IMR-90 (cell line): ENCODE data around the gene MINDY3. TPM values are rescaled to one million over a fixed set of nuclear protein-coding genes. Genes with fewer than 3 reads are reported as not detected.

Experiments used
- ATAC-seq: fragments of 200-7000 bp; cut with Tn5 transposase; 2 replicates; pipeline ENCODE4 v1.9.1; 2020; ENCODE audit warnings: low read depth, mild to moderate bottlenecking, moderate library complexity
- BruUV-seq: library from RNA; stranded (reverse); fragments of 400-500 nt; replicated peaks from 2 replicates; lab custom pipeline; 2021; lab: Mats Ljungman, UMichigan
- CTCF ChIA-PET: fragments of 300-600 bp; formaldehyde crosslinking; extraction: SDS; loops from one replicate; lab custom pipeline; 2021; ENCODE audit warnings: antibody characterized with exemption; lab: Yijun Ruan, JAX
- POLR2A ChIA-PET: fragments of 300-600 bp; sonication (Branson Sonifier 250); formaldehyde crosslinking; loops from one replicate; lab custom pipeline; 2022; ENCODE audit warnings: antibody characterized with exemption; ENCODE audit not compliant: unreplicated experiment; lab: Charles Lee
- DNase-seq: peaks from one replicate; pipeline ENCODE4 v3.0.0; 2013
- H2AFZ ChIP-seq: replicated peaks from 2 replicates; pipeline ENCODE3; 2013; ENCODE audit warnings: low read length, mild to moderate bottlenecking; ENCODE audit not compliant: poor library complexity
- H2AK5ac ChIP-seq: 2 replicates; pipeline ENCODE4 v1.6.1; 2013; ENCODE audit warnings: low read depth, low read length, inconsistent platforms
- H2AK9ac ChIP-seq: replicated peaks from 2 replicates; pipeline ENCODE3; 2013; ENCODE audit warnings: mild to moderate bottlenecking, low read depth, low read length, moderate library complexity; ENCODE audit not compliant: poor library complexity
- H2BK120ac ChIP-seq: 2 replicates; pipeline ENCODE4 v1.6.1; 2013; ENCODE audit warnings: low read depth, low read length, inconsistent platforms
- H2BK15ac ChIP-seq: 3 replicates; pipeline ENCODE4 v1.6.1; 2013; ENCODE audit warnings: low read depth, low read length, inconsistent platforms
- H2BK20ac ChIP-seq: 2 replicates; pipeline ENCODE4 v1.6.1; 2013; ENCODE audit warnings: low read depth, mild to moderate bottlenecking, inconsistent platforms, low read length, moderate library complexity
- H2BK5ac ChIP-seq: 2 replicates; pipeline ENCODE4 v1.6.1; 2013; ENCODE audit warnings: mild to moderate bottlenecking, low read depth, low read length, inconsistent platforms; ENCODE audit not compliant: poor library complexity, severe bottlenecking
- H3K14ac ChIP-seq: replicated peaks from 2 replicates; pipeline ENCODE4 v1.6.1; 2013; ENCODE audit warnings: low read depth, low read length, inconsistent platforms
- H3K18ac ChIP-seq: 2 replicates; pipeline ENCODE4 v1.6.1; 2013; ENCODE audit warnings: low read depth, low read length, control low read depth
- H3K23ac ChIP-seq: 2 replicates; pipeline ENCODE4 v1.6.1; 2013; ENCODE audit warnings: low read depth, low read length, inconsistent platforms
- H3K27ac ChIP-seq: 2 replicates; pipeline ENCODE4 v1.5.1; 2013; ENCODE audit warnings: mild to moderate bottlenecking, control low read depth, low read length; ENCODE audit not compliant: insufficient read depth
- H3K27me3 ChIP-seq: 2 replicates; pipeline ENCODE4 v1.6.1; 2013; ENCODE audit warnings: low read length; ENCODE audit not compliant: control insufficient read depth, insufficient read depth
- H3K36me3 ChIP-seq: 2 replicates; pipeline ENCODE4 v1.6.1; 2013; ENCODE audit warnings: low read length, mixed read lengths; ENCODE audit not compliant: control insufficient read depth, insufficient read depth
- H3K4ac ChIP-seq: 2 replicates; pipeline ENCODE4 v1.6.1; 2013; ENCODE audit warnings: low read depth, low read length, inconsistent platforms
- H3K4me1 ChIP-seq: 2 replicates; pipeline ENCODE4 v1.6.1; 2013; ENCODE audit warnings: low read length, mixed read lengths; ENCODE audit not compliant: control insufficient read depth, insufficient read depth
- H3K4me2 ChIP-seq: 2 replicates; pipeline ENCODE4 v1.6.1; 2013; ENCODE audit warnings: low read depth, mild to moderate bottlenecking, control low read depth, low read length, moderate library complexity
- H3K4me3 ChIP-seq: 2 replicates; pipeline ENCODE4 v1.5.1; 2013; ENCODE audit warnings: low read depth, mild to moderate bottlenecking, control low read depth, low read length, moderate library complexity; ENCODE audit not compliant: insufficient read depth
- H3K56ac ChIP-seq: 2 replicates; pipeline ENCODE4 v1.6.1; 2013; ENCODE audit warnings: low read length, inconsistent platforms; ENCODE audit not compliant: insufficient read depth; ENCODE audit errors: extremely low read depth
- H3K79me1 ChIP-seq, 2 experiments: 2 replicates each; pipeline ENCODE4 v1.6.1; 2013; ENCODE audit warnings: low read length in 2 of 2, inconsistent platforms in 1 of 2, low read depth in 1 of 2
- H3K9ac ChIP-seq: 2 replicates; pipeline ENCODE4 v1.6.1; 2013; ENCODE audit warnings: low read depth, low read length, control low read depth
- H3K9me1 ChIP-seq: 2 replicates; pipeline ENCODE4 v1.6.1; 2013; ENCODE audit warnings: low read length, inconsistent platforms; ENCODE audit not compliant: insufficient read depth
- H3K9me3 ChIP-seq: 2 replicates; pipeline ENCODE4 v1.6.1; 2013; ENCODE audit warnings: low read length; ENCODE audit not compliant: control insufficient read depth, insufficient read depth
- H4K20me1 ChIP-seq: 2 replicates; pipeline ENCODE4 v1.6.1; 2013; ENCODE audit warnings: low read length, inconsistent platforms; ENCODE audit not compliant: insufficient read depth
- H4K5ac ChIP-seq: 2 replicates; pipeline ENCODE4 v1.6.1; 2013; ENCODE audit warnings: mild to moderate bottlenecking, low read depth, low read length, control low read depth
- H4K8ac ChIP-seq, 2 experiments: 2 replicates each; pipeline ENCODE4 v1.6.1; 2013; ENCODE audit warnings: low read depth in 2 of 2, low read length in 2 of 2, control low read depth in 1 of 2, inconsistent platforms in 1 of 2
- H4K91ac ChIP-seq: 2 replicates; pipeline ENCODE4 v1.6.1; 2013; ENCODE audit warnings: low read depth, low read length, inconsistent platforms; ENCODE audit not compliant: insufficient read depth
- ELK1 ChIP-seq: fragments of 150-350 bp; IDR thresholded peaks from 2 replicates; pipeline ENCODE4 v1.6.1; 2016; ENCODE audit warnings: low read depth, mild to moderate bottlenecking, low read length, moderate library complexity, borderline replicate concordance
- MAFK ChIP-seq: IDR thresholded peaks from 2 replicates; pipeline ENCODE4 v1.6.1; 2012; ENCODE audit warnings: low read depth, low read length, improper control_type of control experiment
- MAZ ChIP-seq: IDR thresholded peaks from 2 replicates; pipeline ENCODE4 v1.6.1; 2012; ENCODE audit warnings: low read depth, mild to moderate bottlenecking, low read length, improper control_type of control experiment, moderate library complexity, borderline replicate concordance
- NFE2L2 ChIP-seq: fragments of 150-350 bp; IDR thresholded peaks from 2 replicates; pipeline ENCODE4 v1.6.1; 2016; ENCODE audit warnings: low read depth, mild to moderate bottlenecking, low read length
- dilution Hi-C: fragments of 300-500 bp; cut with HindIII; formaldehyde crosslinking; loops from one replicate; pipeline ENCODE4 v1.14.3; 2018; ENCODE audit warnings: low sequenced_read_pairs; ENCODE audit not compliant: unreplicated experiment
- in situ Hi-C: fragments of 300-500 bp; cut with MboI; formaldehyde crosslinking; loops from 3 replicates; pipeline ENCODE4 v1.14.3; 2019; ENCODE audit warnings: low sequenced_read_pairs, inconsistent platforms, mixed read lengths
- intact Hi-C: fragments of 100-400 bp; cut with micrococcal nuclease; formaldehyde crosslinking; loops from 2 replicates; pipeline ENCODE4 v1.10.0; 2022
- polyA plus RNA-seq, 3 experiments: library from polyadenylated mRNA; depleted of rRNA; stranded (reverse); fragments of >200 nt; gene quantifications; 2 replicates each; pipeline ENCODE4 v1.2.3, GENCODE V29; 2012; ENCODE audit warnings: low replicate concordance in 1 of 3
- total RNA-seq: library from RNA; depleted of rRNA; stranded (reverse); fragments of >200 nt; gene quantifications from 2 replicates; pipeline ENCODE4 v1.2.3, GENCODE V29; 2012

The MINDY3 gene
- total and polyA plus RNA-seq, 2 of the 4 experiments (the other 2 are of a cell fraction), result 13.9 to 14.5 TPM

DNA sequence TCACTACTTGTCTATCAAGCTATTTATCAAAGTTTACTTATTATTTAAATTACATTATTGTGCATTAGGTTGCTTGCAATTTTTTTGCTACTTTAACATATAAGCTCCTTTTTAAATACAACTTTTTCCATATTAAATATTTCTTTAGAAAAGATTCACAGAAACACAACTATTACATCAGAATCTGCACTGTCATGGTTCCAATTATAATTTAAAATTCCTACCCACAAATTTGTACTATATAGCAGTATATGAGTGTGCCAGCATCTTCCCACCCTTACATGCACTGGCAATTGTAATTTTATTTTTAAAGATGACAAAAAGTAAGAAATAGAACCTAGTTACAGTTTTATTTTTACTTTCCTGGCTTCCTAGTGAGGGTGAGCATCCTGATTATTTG is 15.8 kb downstream of the MINDY3 start:
- POLR2A ChIA-PET, result no interaction called here
- H3K27me3 ChIP-seq, result no peaks in the 10 kb centered on the region
- H3K14ac ChIP-seq, result no peak overlapping the region
- H3K4me1 ChIP-seq, result no peaks in the 10 kb centered on the region
- no peak overlapping the region for H2BK20ac ChIP-seq
- no peak overlapping the region for H4K91ac ChIP-seq
- dilution Hi-C loops, result no loop called here
- ATAC-seq (no peak), DNase-seq (no peak)
- H3K4ac ChIP-seq, result no peak overlapping the region
- H3K27ac ChIP-seq, result no peak overlapping the region
- no peaks in the 10 kb centered on the region for H3K9me1 ChIP-seq
- BruUV-seq, result no TSS peak
- TF ChIP-seq NFE2L2, result peak; percentile 54; the same call in 1 of the 2 replicates
- TF ChIP-seq MAFK, result no peak
- no peak for TF ChIP-seq ELK1
- TF ChIP-seq MAZ, result no peak
- H3K9ac ChIP-seq, result no peak overlapping the region
- H4K20me1 ChIP-seq, result no peaks in the 10 kb centered on the region
- H2BK120ac ChIP-seq, result no peak overlapping the region
- in situ Hi-C loops, result no loop called here
- CTCF ChIA-PET, result no interaction called here
- H2AK5ac ChIP-seq, result no peak overlapping the region
- H2BK15ac ChIP-seq, result no peak overlapping the region
- H2BK5ac ChIP-seq, result no peak overlapping the region
- no peak overlapping the region for H3K4me3 ChIP-seq
- no peak overlapping the region for H3K56ac ChIP-seq
- no peak overlapping the region for H2AFZ ChIP-seq
- H3K79me1 ChIP-seq, result peaks cover 0 to 17% of the 10 kb centered on the region in 2 experiments; a peak in 3 of 4 replicates
- H3K36me3 ChIP-seq, result no peaks in the 10 kb centered on the region
- H3K23ac ChIP-seq, result no peak overlapping the region
- H4K8ac ChIP-seq, result no peak overlapping the region
- intact Hi-C loops, result no loop called here
- H3K4me2 ChIP-seq, result no peak overlapping the region
- no peaks in the 10 kb centered on the region for H3K9me3 ChIP-seq
- H2AK9ac ChIP-seq, result no peak overlapping the region
- H3K18ac ChIP-seq, result no peak overlapping the region
- H4K5ac ChIP-seq, result no peak overlapping the region
